Measurements from ENCODE around the gene TOR1A. TPM values are rescaled to one million over a fixed set of nuclear protein-coding genes. Genes with fewer than 3 reads are reported as not detected.

TOR1A gene
- total and polyA plus RNA-seq, 3 donors from 2014 or later = 23.1 to 43.4 (median 32.9) TPM

GRCh38 chr9:129810116-129810515 lies 13.8 kb downstream of the TOR1A start:
- Histone ChIP-seq H3K27ac (no peak overlapping the region), H3K36me3 (ENCODE audit: low read depth, missing control alignments) (no peaks in the 10 kb centered on the region), H3K27me3 (no peaks in the 10 kb centered on the region), H3K9me3 (no peaks in the 10 kb centered on the region), H3K4me3 (no peak overlapping the region), H3K4me1 (no peaks in the 10 kb centered on the region)
- TF ChIP-seq POLR2A (IDR thresholded peaks at IDR 0.05) = no peak
- TF ChIP-seq CTCF (IDR thresholded peaks at IDR 0.05) = no peak
- DNase-seq = no peak
- whole genome bisulfite sequencing, 2 donors = 83 to 88% methylated on average over 4 to 11 of the region's 11 CpGs
- intact Hi-C loops (cut with DNase I; ENCODE audit: low total_unique reads) = no loop called here

GRCh38 chr9:129809346-129809745 lies 14.6 kb downstream of the TOR1A start:
- TF ChIP-seq CTCF (IDR thresholded peaks at IDR 0.05) (no peak), POLR2A (IDR thresholded peaks at IDR 0.05) (no peak)
- H3K9me3 ChIP-seq = no peaks in the 10 kb centered on the region
- H3K36me3 ChIP-seq (ENCODE audit: low read depth, missing control alignments) = no peaks in the 10 kb centered on the region
- H3K27me3 ChIP-seq = no peaks in the 10 kb centered on the region
- no peak for DNase-seq
- H3K4me3 ChIP-seq = no peak overlapping the region
- intact Hi-C loops (cut with DNase I; ENCODE audit: low total_unique reads) = no loop called here
- H3K27ac ChIP-seq = no peak overlapping the region
- H3K4me1 ChIP-seq = no peaks in the 10 kb centered on the region
- 88 to 94% methylated on average over 11 of the region's 11 CpGs for WGBS, 2 donors

GRCh38 chr9:129806061-129806460 lies 17.9 kb downstream of the TOR1A start:
- H3K36me3 ChIP-seq (ENCODE audit: low read depth, missing control alignments) = no peaks in the 10 kb centered on the region
- intact Hi-C loops (cut with DNase I; ENCODE audit: low total_unique reads) = no loop called here
- H3K4me3 ChIP-seq = no peak overlapping the region
- no peak overlapping the region for H3K27ac ChIP-seq
- peaks cover 5% of the 10 kb centered on the region for H3K4me1 ChIP-seq
- no peak for DNase-seq
- H3K27me3 ChIP-seq = no peaks in the 10 kb centered on the region
- no peak for TF ChIP-seq CTCF (IDR thresholded peaks at IDR 0.05)
- no peak for TF ChIP-seq POLR2A (IDR thresholded peaks at IDR 0.05)
- WGBS, 2 donors = 73 to 84% methylated on average over 4 of the region's 4 CpGs
- H3K9me3 ChIP-seq = no peaks in the 10 kb centered on the region

GRCh38 chr9:129803676-129804060 lies 20.3 kb downstream of the TOR1A start:
- DNase-seq = no peak
- 0 to 1% methylated on average over 11 to 14 of the region's 14 CpGs for WGBS, 2 donors
- Histone ChIP-seq H3K27me3 (no peaks in the 10 kb centered on the region), H3K9me3 (no peaks in the 10 kb centered on the region), H3K4me3 (peak overlapping the region; percentile 85 to 87), H3K27ac (peak overlapping the region; percentile 80 to 85), H3K36me3 (ENCODE audit: low read depth, missing control alignments) (no peaks in the 10 kb centered on the region), H3K4me1 (peaks cover 5% of the 10 kb centered on the region)
- no peak for TF ChIP-seq POLR2A (IDR thresholded peaks at IDR 0.05)
- no peak for TF ChIP-seq CTCF (IDR thresholded peaks at IDR 0.05)
- intact Hi-C loops (cut with DNase I; ENCODE audit: low total_unique reads) = no loop called here

- H3K4me1 ChIP-seq = peaks cover 5% of the 10 kb centered on the region
- TF ChIP-seq CTCF (IDR thresholded peaks at IDR 0.05) (no peak), POLR2A (IDR thresholded peaks at IDR 0.05) (peak; percentile 76)
- no peaks in the 10 kb centered on the region for H3K36me3 ChIP-seq (ENCODE audit: low read depth, missing control alignments)
- DNase-seq = peak; percentile 95
- 0 to 2% methylated on average over 17 to 86 of the region's 93 CpGs for WGBS, 2 donors
- H3K9me3 ChIP-seq = no peaks in the 10 kb centered on the region
- no peaks in the 10 kb centered on the region for H3K27me3 ChIP-seq
- H3K4me3 ChIP-seq = peak within 1 kb of the TSS; percentile 85 to 87
- H3K27ac ChIP-seq = peak within 1 kb of the TSS; percentile 80 to 85
- intact Hi-C loops (cut with DNase I; ENCODE audit: low total_unique reads) = no loop called here
Observed at GRCh38 chr9:129802833-129803675, 20.9 kb downstream of the TOR1A start, which contains the start of gene TOR1B. TOR1B (plus strand) TSS chr9:129803184; CDS start chr9:129803213, 29 bp downstream.
